Activated T-helper 17 cell treated with anti-CD3 and anti-CD28 coated beads, Interleukin-2, amount 50 U/mL, for 72 hours (primary cell): Measurements from ENCODE around the gene KCNIP4. TPM values are rescaled to one million over a fixed set of nuclear protein-coding genes. Genes with fewer than 3 reads are reported as not detected.

Experiments used
- ATAC-seq: fragments of 150-1000 bp; cut with Tn5 transposase; replicated peaks from 2 replicates; pipeline ENCODE4 v1.10.0; 2021; ENCODE audit warnings: mild to moderate bottlenecking, moderate library complexity
- H3K27ac Mint-ChIP-seq: one replicate; pipeline ENCODE4 v1.8.0; 2022; ENCODE audit warnings: mixed read lengths
- H3K27me3 Mint-ChIP-seq: one replicate; pipeline ENCODE4 v1.8.0; 2022; ENCODE audit warnings: mixed read lengths
- H3K36me3 Mint-ChIP-seq: one replicate; pipeline ENCODE4 v1.8.0; 2022; ENCODE audit warnings: low read depth, mild to moderate bottlenecking, mixed read lengths
- H3K4me1 Mint-ChIP-seq: one replicate; pipeline ENCODE4 v1.8.0; 2022; ENCODE audit warnings: mixed read lengths
- H3K4me3 Mint-ChIP-seq: one replicate; pipeline ENCODE4 v1.8.0; 2022; ENCODE audit warnings: mild to moderate bottlenecking, mixed read lengths
- H3K9me3 Mint-ChIP-seq: one replicate; pipeline ENCODE4 v1.8.0; 2022; ENCODE audit warnings: mixed read lengths
- total RNA-seq, 2 donors: library from RNA; stranded (reverse); gene quantifications; one replicate each; pipeline ENCODE4 v1.2.3, GENCODE V29; 2022

The KCNIP4 gene
- total RNA-seq, 2 donors from 2014 or later, result not detected

DNA sequence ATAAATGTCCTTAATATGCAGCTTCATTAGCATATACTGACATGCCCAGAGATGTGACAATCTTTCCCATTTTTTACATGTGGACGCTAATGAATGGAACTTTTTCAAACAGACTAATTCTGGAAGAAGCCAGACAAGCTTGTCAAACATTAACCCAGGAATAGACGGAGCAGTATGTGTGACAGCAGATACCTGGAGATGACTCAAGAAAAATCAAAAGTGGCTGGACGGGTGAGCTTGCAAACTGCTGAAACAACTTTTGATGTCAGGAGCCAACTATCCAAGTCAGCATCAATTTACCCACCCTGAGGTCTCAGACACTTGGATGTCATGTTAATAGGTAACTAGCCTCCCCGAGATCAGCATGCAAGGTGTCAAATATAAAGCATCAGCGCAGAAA is 1065.3 kb downstream of the KCNIP4 start:
- ATAC-seq, result no peak
- H3K9me3 Mint-ChIP-seq, result peaks cover 8% of the 10 kb centered on the region
- H3K36me3 Mint-ChIP-seq, result no peaks in the 10 kb centered on the region
- H3K4me1 Mint-ChIP-seq, result no peaks in the 10 kb centered on the region
- H3K4me3 Mint-ChIP-seq, result no peak overlapping the region
- H3K27ac Mint-ChIP-seq, result no peak overlapping the region
- peaks cover 3% of the 10 kb centered on the region for H3K27me3 Mint-ChIP-seq

DNA sequence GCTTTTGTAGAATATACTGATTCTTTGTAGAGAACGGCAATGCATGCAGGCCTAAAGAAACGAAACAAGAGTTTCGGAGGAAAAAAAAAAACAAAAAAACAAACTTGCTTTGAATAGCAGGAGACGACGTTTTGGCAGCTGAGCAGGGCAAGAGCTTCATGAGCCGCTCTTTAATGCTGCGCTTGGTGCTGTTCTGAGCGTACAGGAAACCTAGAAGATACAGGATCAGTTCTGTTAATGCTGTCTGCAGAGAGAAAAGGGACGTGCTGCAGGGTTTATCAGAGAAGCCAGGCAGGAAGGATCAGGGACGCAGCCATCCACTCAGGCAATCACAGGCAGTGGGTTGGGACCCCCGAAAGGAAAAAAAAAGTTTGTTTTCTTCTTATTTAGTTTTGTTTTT is 1066.1 kb downstream of the KCNIP4 start:
- ATAC-seq, result no peak
- peaks cover 8% of the 10 kb centered on the region for H3K9me3 Mint-ChIP-seq
- H3K4me1 Mint-ChIP-seq, result no peaks in the 10 kb centered on the region
- H3K4me3 Mint-ChIP-seq, result no peak overlapping the region
- peaks cover 3% of the 10 kb centered on the region for H3K27me3 Mint-ChIP-seq
- H3K36me3 Mint-ChIP-seq, result no peaks in the 10 kb centered on the region
- H3K27ac Mint-ChIP-seq, result no peak overlapping the region

DNA sequence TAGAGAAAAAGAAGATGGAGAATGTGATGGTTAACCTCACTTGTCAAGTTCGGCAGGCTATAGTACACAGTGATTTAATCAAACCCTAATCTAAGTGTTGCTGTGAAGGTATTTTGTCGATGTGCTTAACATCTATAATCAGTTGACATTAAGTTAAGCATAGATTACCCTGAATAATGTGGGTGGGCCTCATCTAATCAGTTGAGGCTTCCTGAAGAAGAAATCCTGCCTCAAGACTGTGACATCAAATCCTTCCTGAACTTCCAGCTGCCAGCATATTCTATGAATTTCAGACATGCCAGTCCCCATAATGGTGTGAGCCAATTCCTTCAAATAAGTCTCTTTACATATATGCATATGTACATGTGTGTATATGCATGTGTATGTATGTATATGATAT is 1066.9 kb downstream of the KCNIP4 start:
- H3K4me3 Mint-ChIP-seq, result no peak overlapping the region
- no peaks in the 10 kb centered on the region for H3K4me1 Mint-ChIP-seq
- peaks cover 3% of the 10 kb centered on the region for H3K27me3 Mint-ChIP-seq
- no peak overlapping the region for H3K27ac Mint-ChIP-seq
- ATAC-seq, result no peak
- H3K36me3 Mint-ChIP-seq, result no peaks in the 10 kb centered on the region
- peaks cover 5% of the 10 kb centered on the region for H3K9me3 Mint-ChIP-seq

DNA sequence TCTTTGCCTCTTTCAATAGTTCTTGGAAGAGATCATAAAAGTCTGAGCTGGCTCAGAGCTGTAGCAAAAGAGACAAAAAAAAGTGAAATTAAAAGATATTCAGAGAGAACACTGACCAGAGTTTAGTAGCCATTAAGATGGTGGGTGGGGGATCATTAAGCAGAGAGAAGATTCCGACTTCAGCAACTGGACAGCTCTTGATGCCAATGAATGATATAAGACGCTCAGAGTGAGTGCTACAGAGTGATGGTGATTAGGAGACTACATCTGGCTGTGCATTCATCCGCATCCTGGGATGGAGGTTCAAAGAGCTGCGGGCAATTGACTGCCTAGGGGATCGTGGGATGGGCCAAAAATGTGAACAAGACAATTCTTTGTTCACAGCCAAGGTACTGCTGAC is 1069.8 kb downstream of the KCNIP4 start:
- Mint-ChIP-seq H3K27me3 (peaks cover 3% of the 10 kb centered on the region), H3K36me3 (no peaks in the 10 kb centered on the region), H3K4me3 (no peak overlapping the region), H3K4me1 (no peaks in the 10 kb centered on the region), H3K27ac (no peak overlapping the region), H3K9me3 (peaks cover under 1% of the 10 kb centered on the region)
- ATAC-seq, result no peak

DNA sequence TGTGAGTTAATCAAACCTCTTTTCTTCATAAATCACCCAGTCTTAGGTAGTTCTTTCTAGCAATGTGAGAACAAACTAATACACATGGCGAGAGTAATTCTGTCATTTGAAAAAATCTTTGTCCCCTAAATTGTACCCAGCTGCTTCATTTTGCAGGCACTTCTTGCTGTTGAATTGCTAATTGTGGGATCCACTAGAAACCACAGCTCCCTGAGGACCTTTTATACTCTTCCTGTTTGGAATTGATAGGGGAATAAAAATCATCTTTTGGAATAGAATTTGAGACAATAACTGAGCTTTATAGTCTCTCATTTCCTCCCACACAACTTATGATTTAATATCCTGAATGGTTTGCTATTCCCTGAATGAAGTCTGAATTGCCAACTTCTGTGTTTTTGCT is 1078.1 kb downstream of the KCNIP4 start:
- no peak for ATAC-seq
- Mint-ChIP-seq H3K4me3 (no peak overlapping the region), H3K27ac (no peak overlapping the region), H3K36me3 (no peaks in the 10 kb centered on the region), H3K4me1 (peaks cover 5% of the 10 kb centered on the region), H3K9me3 (peaks cover 13% of the 10 kb centered on the region), H3K27me3 (no peaks in the 10 kb centered on the region)

DNA sequence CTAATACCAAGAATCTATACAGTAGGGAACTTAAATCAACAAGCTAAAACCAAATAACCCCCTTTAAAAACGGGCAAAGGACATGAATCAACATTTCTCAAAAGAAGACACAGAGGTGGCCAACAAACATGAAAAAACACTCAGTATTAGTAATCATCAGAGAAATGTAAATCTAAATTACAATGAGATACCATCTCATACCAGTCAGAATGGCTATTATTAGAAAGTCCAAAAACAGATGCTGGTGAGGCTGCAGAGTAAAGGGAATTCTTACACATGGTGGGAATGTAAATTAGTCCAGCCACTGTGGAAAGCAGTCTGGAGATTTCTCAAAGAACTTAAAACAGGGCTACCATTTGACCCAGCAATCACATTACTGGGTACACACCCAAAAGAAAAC is 1080.5 kb downstream of the KCNIP4 start:
- Mint-ChIP-seq H3K27ac (no peak overlapping the region), H3K9me3 (peaks cover 8% of the 10 kb centered on the region), H3K4me3 (no peak overlapping the region), H3K36me3 (no peaks in the 10 kb centered on the region), H3K27me3 (no peaks in the 10 kb centered on the region), H3K4me1 (peaks cover 5% of the 10 kb centered on the region)
- no peak for ATAC-seq

DNA sequence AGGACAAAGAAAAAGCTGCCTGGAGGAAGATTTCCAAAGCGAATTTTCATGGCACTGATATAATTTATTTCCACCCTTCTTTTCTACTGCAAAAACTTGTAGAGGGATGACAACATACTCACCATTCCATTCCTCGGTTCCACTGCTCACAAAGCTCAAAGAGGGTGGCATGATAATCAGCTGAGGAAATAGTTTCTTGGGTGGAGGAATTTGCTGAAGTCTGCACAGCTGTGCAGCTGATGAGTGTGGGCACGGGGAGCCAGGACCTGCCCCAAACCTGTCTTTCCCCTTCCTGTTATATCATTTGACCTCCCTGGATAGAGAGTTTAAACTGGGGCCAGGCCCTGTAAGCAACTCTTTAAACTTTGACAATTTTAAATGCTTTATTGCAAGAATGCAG is 1087.7 kb downstream of the KCNIP4 start:
- ATAC-seq, result no peak
- Mint-ChIP-seq H3K4me3 (no peak overlapping the region), H3K9me3 (no peaks in the 10 kb centered on the region), H3K36me3 (no peaks in the 10 kb centered on the region), H3K4me1 (peaks cover 4% of the 10 kb centered on the region), H3K27me3 (no peaks in the 10 kb centered on the region), H3K27ac (no peak overlapping the region)

DNA sequence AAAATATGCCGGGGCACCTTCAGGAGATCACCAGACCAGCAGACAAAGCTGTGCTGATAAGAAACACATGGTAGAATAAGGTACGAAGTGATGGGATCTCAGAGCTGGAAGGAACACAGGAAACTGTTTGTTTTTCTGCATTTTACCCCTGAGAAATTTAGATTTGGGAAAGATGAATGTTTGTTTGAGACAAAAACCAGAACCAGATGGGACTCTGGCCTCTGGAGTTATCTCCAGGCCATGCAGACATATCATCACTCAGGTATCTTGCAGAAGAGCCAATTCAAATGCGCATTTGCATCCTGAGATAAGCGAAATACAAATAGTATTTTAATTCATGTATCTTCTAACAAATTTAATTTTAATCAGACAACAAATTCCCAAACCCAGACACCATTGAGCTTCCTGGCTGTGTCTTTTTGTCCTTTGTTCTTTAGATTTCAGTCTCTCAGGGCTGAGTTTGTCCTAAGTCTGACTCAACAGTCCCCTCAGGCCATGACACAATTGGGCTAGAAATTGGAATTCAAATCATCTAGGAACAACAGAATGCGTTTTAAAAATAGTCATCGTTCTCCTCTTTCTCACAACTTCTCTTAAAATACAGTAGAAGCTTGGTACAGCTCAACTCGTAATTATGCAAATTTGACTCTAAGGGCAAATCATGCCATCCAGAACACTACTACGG is 1089.3 kb downstream of the KCNIP4 start:
- no peak for ATAC-seq
- no peaks in the 10 kb centered on the region for H3K36me3 Mint-ChIP-seq
- H3K27ac Mint-ChIP-seq, result no peak overlapping the region
- no peak overlapping the region for H3K4me3 Mint-ChIP-seq
- H3K9me3 Mint-ChIP-seq, result no peaks in the 10 kb centered on the region
- peaks cover 4% of the 10 kb centered on the region for H3K4me1 Mint-ChIP-seq
- H3K27me3 Mint-ChIP-seq, result no peaks in the 10 kb centered on the region

DNA sequence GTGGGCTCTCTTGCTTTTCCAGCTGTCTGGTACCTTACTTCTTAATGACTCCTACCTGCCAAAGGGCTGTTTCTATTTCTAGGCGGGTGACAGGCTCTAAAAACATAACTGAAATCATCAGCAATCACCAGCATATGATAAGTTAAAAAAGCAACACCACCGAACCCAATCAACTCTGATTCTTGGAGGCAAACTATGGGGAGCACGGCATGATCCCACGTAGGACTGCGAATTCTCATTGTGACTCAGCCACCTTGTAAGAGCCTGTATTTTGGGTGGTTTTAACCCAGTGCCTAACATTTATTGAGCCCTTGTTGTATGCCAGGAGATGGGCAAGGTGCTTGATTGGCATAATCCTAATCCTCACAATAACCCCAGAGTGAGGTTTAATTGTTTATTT is 1091.5 kb downstream of the KCNIP4 start:
- Mint-ChIP-seq H3K27me3 (no peaks in the 10 kb centered on the region), H3K4me1 (peaks cover 4% of the 10 kb centered on the region), H3K36me3 (no peaks in the 10 kb centered on the region), H3K4me3 (no peak overlapping the region), H3K27ac (no peak overlapping the region), H3K9me3 (no peaks in the 10 kb centered on the region)
- no peak for ATAC-seq

DNA sequence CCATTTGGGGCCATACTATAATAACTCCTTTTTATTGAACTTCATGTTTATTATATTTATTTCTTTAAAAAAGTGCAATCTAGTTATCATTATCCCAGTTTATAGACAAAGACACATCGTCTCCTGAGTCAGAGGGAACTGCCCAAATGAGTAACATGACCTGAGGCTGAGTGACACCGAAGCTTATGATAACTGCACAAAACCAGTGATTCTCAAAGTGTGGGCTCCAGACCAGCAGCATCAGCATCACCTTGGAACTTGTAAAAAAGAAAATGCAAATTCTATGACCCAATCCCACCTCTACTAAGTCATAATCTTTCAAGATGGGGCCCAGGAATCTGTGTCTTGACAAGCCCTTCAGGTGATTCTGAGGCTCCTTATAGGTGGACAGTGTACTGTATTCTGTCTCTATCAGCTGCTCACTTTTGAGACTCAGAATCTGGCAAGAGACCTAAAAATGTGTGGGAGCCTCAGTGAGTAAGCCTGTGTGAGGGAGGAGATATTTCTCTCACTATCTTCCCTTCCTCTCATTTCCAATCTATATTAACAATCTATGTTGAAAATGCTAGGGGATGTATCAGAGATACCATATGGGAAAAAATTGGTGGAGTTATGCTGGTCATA is 1101.3 kb downstream of the KCNIP4 start:
- Mint-ChIP-seq H3K4me1 (no peaks in the 10 kb centered on the region), H3K4me3 (no peak overlapping the region), H3K27ac (no peak overlapping the region), H3K27me3 (peaks cover 10% of the 10 kb centered on the region), H3K36me3 (no peaks in the 10 kb centered on the region), H3K9me3 (peaks cover 3% of the 10 kb centered on the region)
- no peak for ATAC-seq

DNA sequence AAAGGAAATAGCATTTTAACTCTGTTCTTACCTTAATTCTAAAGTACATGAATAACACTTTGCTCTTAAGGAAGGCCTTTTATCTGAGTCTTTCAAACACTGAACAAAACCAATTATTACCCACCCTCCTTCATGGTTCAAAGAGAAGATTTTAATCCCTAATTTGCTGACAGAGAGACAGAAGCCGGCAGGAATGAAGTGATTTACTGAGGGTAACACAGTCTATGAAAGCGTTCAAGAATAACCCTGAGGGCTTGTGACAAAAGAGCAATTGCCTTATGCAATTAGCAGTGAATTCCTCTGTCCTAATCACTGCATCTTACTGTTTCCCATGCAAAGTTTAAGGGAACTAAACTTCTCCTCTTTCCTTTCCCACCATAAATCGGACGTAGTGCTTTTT is 1104.3 kb downstream of the KCNIP4 start:
- peaks cover 10% of the 10 kb centered on the region for H3K27me3 Mint-ChIP-seq

DNA sequence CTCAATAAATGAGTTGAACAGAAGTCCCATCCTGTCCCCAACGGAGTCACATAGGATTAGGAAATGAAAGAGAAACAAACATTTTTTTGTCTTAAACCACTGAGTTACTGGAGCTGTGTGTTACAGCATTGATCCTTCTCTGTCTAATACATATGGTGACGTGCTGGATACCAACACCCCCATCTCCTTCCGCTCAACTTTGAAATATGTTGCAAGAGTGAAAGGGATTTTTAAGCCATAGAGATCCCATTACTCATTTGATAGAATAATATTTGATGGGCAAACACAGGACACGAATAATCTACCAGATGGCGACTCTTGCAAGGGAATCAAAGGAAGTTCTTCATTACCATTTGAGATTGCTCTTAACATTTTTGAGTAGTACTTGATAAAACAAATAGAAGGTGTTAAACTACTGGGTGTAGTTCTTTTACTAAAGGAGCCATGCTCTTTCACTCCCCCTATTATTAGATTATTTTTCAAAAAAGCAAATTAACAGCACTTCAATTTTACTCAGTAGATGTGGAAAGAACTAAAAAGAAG is 1107.9 kb downstream of the KCNIP4 start:
- no peak overlapping the region for H3K4me3 Mint-ChIP-seq
- H3K4me1 Mint-ChIP-seq, result no peaks in the 10 kb centered on the region
- H3K27ac Mint-ChIP-seq, result no peak overlapping the region
- H3K36me3 Mint-ChIP-seq, result no peaks in the 10 kb centered on the region
- H3K27me3 Mint-ChIP-seq, result peaks cover 7% of the 10 kb centered on the region
- ATAC-seq, result no peak
- H3K9me3 Mint-ChIP-seq, result peaks cover 4% of the 10 kb centered on the region

More for the DNA sequence above, 1104.3 kb downstream of the KCNIP4 start:
- Mint-ChIP-seq H3K9me3 (peaks cover 3% of the 10 kb centered on the region), H3K4me3 (no peak overlapping the region), H3K36me3 (no peaks in the 10 kb centered on the region), H3K27ac (no peak overlapping the region), H3K4me1 (no peaks in the 10 kb centered on the region)
- no peak for ATAC-seq

DNA sequence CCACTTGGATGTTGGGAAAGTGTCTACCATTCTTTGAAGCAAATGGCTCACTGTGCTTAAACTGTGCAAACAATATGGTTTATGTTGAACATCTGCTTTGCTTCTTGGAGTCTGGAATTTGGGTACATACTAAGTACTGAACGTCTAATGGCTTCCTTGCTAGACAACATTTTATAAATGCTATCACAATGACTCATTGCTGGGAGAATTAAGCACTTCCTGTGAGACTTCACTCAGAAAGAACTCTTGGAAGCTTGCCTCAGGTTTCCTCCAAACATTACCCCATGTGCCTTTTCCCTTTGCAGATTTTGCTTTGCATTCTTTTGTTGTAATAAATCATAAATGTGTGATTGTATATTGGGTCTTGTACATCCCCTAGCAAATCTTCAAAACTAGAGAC is 1108.6 kb downstream of the KCNIP4 start:
- Mint-ChIP-seq H3K27ac (no peak overlapping the region), H3K27me3 (peaks cover 3% of the 10 kb centered on the region), H3K4me1 (no peaks in the 10 kb centered on the region), H3K9me3 (peaks cover 4% of the 10 kb centered on the region), H3K4me3 (no peak overlapping the region), H3K36me3 (no peaks in the 10 kb centered on the region)
- no peak for ATAC-seq

DNA sequence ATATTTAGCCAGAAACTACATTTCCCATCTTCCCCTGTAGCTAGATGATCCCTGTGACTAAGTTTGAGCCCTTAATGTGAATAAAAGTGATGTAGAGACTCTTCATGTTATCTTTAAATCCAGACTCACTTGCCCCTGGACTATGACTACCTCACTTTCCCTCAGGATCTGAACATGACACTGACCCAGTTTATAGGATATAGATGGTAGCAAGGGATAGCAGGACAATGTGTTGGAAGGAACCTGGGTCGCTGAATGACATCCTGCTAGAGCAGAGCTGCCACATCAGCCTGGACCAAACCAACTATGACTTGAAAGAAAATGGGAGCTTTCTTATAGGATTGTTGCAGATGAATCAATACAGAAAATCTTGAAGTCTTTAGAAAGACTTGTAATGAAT is 1110.1 kb downstream of the KCNIP4 start:
- Mint-ChIP-seq H3K4me1 (no peaks in the 10 kb centered on the region), H3K27ac (no peak overlapping the region), H3K36me3 (no peaks in the 10 kb centered on the region), H3K27me3 (peaks cover 3% of the 10 kb centered on the region), H3K9me3 (peaks cover 4% of the 10 kb centered on the region), H3K4me3 (no peak overlapping the region)
- no peak for ATAC-seq

DNA sequence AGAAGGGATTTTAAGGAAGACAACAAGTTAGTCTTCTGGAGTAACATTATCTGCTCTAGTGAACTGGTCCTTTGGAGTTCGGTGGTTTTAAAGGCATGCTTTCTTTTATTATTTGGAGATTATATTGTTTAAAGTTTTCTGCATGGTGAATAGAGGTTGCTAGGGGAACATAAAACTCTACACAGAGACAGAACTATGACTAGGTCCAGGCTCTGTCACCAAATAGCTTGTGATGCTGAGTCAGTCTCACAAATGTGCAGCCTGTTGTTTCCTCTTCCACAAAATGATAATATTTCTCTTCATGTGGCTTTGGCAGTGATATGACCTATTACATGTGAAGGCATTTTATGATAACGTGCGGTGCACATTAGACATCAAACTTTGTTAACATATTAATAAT is 1115.7 kb downstream of the KCNIP4 start:
- no peak overlapping the region for H3K4me3 Mint-ChIP-seq
- H3K27me3 Mint-ChIP-seq, result no peaks in the 10 kb centered on the region
- no peak overlapping the region for H3K27ac Mint-ChIP-seq
- no peaks in the 10 kb centered on the region for H3K36me3 Mint-ChIP-seq
- ATAC-seq, result no peak
- no peaks in the 10 kb centered on the region for H3K4me1 Mint-ChIP-seq
- peaks cover 7% of the 10 kb centered on the region for H3K9me3 Mint-ChIP-seq
